Globus pallidus (tissue), 1 donor: Measurements from ENCODE around the gene PPP1R10.
A peak's percentile ranks its signal among the peaks of the same experiment; 100 is the strongest.
"Not testable (repeated sequence)": the region's sequence is repeated elsewhere in the genome, so short reads cannot be mapped to it uniquely, and the experiment has no call there.

Experiments used
- DNase-seq: peaks from one replicate; pipeline ENCODE4 v3.0.0-alpha.2; 2015; ENCODE audit warnings: low spot score

The PPP1R10 gene

DNA sequence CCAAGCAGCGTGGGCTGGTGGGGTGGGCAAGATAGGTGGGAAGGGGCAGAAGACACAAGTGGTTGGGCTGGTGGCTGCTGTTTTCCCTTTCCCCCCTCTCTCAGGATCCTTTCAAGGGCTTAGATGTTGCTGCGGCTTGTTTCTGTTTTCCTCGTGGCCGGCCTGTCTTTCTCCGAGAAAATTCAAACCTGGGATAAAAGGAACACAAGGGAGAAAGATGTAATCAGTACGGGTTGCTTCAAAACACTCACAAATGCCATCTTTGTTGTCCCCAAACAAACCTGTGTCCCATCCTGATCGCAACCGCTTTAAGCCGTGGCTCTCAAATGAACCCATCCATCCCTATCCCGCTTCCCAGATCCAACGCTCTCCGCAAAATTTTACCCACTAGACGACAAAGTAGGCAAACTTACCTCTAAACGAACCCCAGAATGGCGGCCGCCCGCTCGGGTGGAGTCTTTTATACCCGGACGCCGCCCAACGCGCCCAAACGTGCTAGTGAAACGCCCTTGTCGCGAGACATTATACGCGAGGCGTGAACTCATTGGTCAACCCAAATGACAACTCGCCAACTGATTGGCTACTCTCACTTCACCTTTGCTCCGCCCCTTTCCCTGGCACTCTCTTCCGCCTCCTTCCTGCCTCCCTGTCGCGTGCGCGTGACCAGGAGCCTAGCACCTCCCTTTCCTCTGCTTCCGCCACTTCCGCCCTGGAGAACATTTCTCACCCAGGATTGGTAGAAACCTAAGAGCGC lies at the start of gene PPP1R10:
TSS of gene PPP1R10 (minus strand) at position 433 of the 754 bp plus-strand sequence. CDS start 7,299 bp downstream, outside the sequence.
- DNase-seq = peak; percentile 100

DNA sequence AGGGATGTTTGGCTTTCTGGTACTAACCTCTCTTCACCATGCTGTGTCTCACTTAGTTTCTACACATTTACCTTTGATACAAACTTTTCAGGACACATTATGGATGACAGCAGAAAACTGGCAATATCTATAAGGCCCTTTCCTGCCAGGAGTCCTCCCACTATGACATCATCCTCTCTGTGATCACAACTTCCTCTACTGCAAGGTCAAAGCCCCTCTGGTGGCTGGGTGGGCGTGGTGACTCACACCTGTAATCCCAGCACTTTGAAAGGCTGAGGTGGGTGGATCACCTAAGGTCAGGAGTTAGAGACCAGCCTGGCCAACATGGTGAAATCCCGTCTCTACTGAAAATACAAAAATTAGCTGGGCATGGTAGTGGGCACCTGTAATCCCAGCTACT lies 49.3 kb upstream of the PPP1R10 start:
- not testable (repeated sequence) for DNase-seq

DNA sequence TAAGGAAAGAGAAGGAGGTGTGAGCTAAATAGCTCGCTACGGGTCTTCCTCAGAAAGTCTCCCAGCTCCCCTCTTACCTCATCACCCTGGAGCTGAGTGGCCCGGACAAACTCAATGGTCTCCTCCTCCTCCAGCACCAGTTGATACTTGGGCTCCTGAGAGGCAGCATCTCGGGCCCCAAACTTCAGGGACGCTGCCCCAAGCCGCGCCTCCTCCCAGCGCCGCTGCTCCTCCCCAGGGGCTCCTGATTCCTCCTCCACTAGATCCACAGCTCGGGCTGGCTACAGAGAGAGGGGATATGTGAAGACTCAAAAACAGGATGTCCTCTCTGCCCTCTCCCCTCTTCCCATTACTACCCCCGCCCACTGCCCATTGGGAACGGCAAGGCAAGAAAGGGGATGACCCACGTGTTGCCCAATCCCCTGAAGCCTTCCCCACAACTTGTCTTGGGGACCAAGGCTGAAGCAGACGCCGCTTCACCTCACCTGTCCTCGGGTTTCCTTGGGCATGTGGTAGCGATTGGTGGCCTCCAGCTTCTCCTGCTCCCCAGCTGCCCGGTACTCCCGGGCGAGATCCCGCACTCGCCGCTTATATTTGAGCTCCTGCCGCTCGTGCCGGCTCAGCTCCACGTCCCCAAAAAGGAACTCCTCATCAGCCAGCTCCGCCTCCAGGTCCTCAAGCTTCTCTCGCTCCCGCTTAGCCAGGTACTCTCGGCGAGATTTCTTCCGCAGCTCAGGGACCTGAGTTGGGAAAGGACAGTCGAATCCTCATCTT lies 48.1 kb upstream of the PPP1R10 start:
- DNase-seq = no peak

DNA sequence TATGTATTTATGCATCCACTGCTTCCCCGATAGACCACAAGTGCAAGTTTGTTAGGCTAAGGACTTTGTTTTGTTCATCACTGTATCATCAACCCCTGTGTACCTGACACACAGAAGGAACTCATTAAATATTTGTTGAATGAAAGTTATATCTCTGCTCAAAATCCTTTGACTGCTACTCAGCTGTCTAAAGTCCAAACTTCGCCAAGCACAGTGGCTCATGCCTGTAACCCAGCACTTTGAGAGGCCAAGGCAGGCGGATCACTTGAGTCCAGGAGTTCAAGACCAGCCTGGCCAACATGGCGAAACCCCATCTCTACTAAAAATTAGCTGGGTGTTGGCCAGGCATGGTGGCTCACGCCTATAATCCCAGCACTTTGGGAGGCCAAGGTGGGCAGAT lies 40.9 kb upstream of the PPP1R10 start:
- DNase-seq = not testable (repeated sequence)

DNA sequence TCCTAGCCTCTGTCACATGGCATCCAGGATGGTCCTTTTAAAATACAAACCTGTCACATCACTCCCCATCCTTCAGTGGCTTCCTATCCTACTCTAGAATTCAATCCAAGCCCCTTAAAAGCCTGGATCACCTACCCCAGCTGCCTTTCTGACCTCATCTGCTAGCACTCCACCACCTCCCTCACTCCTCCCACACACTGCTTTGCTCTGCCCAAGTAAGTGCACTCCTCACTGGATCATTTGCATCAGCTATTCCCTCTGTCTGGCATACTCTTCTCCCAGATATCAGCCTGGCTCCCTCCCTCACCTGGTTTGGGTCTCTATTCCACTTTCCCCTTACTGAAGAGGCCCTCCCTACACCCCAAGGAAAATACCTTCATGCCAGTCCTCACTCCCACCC lies 40.4 kb upstream of the PPP1R10 start:
- no peak for DNase-seq

DNA sequence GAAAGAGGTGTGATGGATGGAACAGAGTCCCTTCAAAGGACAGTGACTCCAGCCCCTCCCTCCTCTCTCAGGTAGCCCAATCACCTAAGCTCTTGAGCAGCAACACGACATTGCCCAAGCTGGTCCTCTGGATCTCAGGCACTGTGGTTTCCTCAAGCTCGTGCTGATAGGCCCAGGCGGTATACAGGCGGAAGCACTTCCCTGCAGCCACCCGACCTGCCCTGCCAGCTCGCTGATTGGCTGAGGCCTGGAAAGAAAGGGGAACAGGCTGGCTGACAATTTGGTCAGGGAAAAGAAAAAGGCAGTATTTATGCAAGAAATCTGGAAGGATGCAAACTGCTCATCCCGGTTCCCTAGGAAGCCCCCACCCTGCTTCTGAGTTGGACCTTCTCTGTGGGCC lies 39.5 kb upstream of the PPP1R10 start:
- no peak for DNase-seq

DNA sequence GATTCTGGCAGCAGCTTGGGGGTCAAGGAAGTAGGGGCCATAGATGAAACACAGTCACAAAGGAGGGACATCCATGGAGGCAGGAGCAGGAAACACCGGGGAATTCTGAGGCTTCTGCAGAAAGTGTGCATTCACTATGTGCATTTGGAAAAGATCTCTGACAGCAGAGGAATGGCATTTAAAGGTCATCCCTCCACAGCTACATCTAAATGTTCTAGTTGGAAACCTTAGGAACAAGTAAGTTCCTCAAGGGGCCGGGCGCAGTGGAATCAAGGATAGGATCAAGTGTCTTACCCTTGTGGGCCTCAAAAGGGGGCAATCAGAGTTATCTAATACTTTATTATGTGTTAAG lies 38.7 kb upstream of the PPP1R10 start:
- no peak for DNase-seq

DNA sequence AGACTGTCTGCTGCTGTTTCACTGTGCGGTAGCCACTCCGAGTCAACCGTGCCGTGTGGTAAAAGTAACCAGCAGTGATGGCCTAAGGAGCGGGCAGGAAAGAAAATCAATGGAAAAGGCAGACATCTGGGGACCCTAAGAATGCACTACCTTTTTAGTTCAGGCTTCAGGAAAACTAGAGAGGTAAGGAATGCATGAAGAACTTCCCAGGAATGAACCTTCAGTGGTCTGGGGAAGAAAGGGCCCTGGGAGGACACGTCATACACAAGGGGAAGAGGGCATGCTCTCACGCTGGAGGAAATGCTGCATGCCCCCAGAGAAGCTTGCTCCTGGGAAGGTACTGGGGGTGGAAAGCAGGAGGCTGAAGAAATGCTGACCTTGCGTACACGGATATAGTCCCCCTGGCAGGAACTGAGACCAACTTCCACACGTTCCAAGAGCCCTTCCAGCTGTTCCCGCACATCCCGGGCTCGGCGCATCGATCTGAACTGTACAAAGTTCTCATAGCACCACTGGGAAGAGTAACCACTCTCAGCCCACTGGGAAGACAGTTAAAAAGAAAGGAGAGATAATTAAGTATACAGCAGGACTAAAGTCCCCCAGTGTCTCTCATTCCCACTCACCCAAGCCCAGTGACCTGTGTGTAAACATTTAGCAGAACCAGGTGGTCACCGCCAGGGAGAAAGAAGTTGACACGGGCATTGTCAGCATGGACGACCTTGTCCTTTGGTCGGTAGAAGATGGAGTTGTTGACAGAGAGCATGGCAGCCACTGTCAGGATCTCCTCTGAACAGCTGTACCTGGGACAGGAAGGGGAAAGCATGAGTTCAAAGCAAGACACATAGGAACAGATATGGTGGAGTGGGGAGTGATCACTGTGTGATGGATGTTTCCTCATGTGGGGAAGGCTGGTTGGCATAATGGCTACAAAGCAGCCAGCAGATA lies 38.0 kb upstream of the PPP1R10 start:
- DNase-seq = no peak

DNA sequence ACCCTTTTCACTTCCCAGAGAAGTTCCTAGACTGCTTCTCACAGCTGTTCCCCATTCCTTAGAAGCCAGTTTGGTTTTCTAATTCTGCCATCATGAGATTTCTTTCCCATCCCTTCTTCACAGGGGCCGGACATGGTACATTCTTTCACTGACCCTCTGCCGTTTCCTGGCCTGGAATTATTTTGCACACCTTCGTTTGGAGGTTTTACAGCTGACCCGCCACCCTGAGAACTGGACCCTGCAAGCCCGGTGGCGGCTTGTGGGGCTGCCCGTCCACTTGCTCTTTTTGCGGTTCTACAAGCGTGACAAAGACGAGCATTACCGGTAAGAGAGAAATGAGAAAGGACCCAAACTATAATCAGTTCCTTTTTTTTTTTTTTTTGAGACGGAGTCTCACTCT lies 34.1 kb upstream of the PPP1R10 start:
- no peak for DNase-seq

DNA sequence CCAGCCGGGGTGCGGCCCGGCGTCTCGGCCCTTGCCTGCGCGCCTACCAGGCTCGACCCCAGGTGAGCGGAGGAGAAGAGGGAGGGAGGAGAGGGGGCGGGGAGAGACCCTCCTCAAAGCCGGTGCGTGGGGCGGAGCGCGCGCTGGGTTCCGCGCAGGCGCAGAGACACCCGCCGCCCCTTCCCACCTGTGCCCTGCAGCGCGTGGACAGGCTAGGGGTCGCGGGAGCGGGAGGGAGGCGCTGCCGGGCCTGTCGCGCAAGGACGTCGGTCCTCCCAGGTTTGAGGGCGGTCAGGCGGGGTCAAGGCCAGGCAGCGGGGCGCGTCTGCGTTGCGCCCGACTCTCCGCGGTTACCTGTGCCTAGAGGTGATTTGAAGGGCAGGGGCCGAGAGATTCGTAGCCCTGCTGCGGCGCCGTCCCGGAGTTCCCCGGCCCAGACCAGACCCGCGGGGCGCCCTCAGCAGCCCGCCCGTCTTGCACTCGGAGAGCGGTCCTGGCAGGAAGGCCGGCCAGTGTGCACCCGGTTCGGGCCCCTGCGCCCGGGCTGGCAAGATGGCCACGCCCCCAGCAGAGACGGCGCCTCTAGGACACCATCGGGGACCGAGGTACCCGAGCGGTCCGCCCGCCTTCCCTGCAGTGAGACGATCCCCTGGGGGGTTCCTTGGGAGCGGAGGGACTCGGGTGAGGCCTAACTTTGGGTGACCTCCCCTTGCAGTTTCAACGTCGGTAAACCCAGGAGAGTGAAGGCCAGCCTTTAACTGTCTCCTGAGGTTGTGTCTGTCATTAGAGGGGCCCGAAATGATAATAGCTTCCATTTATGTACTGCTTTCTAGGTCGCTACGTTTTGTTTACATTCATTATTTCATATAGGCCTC lies 30.4 kb upstream of the PPP1R10 start:
- DNase-seq = peak; percentile 47

DNA sequence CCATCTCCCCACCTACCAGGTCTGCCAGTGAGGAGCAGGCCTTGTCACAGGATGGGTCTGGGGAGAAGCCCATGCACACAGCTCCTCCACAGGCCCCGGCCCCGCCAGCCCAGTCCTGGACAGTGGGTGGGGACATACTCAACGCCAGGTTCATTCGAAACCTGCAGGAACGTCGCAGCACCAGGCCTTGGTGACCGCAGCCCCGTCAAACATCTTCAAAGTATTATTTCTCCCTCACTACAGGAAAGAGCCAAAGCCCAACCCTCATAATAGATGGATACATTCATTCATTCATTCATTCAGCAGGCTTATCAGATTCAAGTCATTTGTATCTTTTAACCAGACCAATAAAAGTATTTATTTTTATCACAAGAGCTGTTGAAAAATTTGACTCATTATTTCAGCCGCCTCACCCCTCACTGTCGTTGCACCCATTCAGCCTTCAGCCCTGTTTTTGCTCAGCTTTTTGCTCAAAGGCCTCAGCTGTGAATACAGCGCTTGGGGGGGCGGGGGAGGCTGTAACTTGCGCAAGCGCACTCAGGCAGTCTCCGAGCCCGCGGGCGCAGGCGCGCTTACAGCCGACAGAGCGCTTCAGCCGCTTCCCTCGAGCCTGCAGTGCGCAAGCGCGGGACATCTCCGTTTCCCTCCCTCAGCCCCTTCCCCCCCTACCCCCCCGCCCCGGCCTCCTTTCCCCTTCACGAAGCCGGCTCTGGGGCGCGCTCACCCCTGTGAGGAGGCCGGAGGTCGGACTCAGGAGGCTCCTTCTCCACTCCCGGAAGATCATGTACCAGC lies 29.6 kb upstream of the PPP1R10 start, which contains the start of gene C6orf136:
TSS of gene C6orf136 (plus strand) at position 684 of the 792 bp plus-strand sequence. CDS start at position 783, 99 bp downstream.
- DNase-seq = peak; percentile 94

DNA sequence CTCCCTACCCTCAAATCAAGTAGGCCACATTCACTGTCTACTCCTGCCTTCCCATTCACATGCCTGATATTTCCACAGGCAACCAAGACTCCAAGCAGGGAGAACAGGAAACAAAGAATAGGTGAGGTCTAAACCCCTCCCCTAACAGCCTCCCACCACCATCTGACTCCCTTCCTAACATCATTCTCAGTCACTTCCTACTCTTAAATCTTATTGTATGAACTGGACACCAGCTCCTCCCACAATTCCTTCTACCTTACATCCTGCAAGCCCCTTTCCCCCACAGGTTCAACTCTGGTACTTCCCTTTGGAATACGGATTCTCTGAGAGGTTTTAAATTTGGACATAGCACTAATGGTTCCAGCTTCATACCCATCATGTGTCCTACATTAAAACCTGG lies 28.9 kb upstream of the PPP1R10 start:
- DNase-seq = no peak

DNA sequence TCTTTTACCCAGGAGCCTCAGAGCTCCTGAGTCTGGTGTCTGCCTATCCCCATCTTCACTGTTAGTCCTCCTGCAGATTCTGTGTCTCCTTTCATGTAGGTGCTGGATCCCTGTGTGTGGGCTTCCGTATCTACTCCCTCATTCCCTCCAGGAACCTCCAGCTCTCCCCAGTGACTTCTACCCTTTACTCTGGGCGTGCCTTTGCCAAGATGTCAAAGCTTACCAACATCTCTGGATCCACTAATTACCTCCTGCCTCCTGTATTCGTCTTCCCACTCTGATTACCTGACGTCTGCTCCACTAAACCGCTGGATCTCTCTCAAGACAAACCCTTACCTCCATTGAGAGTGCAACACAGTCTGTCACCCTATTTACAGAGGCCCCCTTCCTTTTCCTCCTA lies 27.7 kb upstream of the PPP1R10 start:
- DNase-seq = no peak

DNA sequence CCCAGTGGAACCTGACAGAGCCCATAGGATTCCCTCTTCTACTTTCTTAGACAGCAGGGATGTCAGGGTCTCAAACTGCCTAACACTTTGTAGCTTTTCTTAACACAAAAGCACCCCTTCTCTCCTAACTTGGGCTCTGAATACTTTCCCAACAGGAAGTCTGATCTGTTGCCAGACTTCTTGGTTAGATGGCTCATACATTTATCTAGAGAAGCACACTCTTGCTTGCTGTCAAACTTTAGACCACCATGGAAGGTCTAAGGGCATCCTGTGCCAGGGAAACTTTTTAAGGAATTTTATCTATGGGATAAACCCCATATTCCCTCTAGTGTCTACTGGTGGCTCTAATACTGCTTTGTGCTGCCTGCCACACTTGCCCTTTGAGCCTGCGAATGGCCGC lies 26.6 kb upstream of the PPP1R10 start:
- no peak for DNase-seq

DNA sequence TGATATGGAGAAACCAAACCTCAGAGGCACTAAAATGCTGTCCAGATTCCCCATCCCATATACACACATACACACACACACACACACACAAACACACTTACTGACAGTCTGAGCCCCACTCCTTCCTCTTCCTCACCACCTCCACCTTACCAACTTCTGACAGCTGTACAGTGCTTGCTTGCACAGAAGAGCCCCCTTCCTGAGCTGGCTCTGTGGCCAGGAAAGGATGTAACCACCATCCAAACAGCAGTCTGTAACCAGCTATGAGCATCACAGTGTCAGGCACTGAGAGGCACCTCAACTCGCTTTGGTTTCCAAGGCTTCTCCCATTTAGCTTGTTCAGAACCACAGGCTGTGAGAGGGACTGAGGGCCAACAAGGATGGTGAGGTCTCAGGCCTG lies 24.0 kb upstream of the PPP1R10 start:
- no peak for DNase-seq

DNA sequence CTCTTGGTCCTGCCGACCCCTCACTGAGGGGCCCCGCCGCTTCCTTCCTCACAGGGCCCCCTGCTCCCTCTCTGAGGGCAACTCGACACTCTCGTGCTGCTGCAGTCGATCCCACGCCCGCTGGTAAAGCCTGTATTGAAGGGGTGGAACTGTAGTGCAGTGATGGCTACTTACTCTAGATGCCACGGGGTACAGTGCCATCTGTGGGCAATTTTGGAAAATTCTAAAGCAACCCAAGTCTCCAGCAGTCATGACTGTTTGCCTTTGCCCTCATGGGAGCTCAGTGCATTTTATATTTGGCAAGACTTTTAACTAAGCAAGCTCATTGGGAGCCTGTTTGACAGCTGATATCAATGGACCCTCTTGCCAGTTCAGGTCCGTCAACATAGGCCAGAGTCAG lies 23.4 kb upstream of the PPP1R10 start:
- no peak for DNase-seq

DNA sequence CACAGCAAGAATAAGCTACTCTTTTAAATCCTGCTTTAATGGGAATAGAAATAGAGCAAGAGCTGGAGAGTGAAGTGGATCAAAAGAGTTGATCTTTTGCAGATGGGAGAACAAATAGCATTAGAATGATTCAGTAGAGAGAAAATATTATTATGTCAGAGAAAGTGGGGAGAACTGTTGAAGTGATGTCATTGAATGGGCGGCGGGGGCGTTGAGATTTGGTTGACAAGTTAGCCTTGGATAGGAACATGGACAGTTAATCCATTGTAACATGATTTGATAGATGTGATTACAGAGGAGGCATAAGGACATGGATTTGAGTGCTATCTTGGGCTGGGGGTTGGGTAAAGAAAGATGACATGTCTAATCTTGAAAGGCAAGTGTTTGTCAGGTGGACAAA lies 18.8 kb upstream of the PPP1R10 start:
- DNase-seq = no peak

DNA sequence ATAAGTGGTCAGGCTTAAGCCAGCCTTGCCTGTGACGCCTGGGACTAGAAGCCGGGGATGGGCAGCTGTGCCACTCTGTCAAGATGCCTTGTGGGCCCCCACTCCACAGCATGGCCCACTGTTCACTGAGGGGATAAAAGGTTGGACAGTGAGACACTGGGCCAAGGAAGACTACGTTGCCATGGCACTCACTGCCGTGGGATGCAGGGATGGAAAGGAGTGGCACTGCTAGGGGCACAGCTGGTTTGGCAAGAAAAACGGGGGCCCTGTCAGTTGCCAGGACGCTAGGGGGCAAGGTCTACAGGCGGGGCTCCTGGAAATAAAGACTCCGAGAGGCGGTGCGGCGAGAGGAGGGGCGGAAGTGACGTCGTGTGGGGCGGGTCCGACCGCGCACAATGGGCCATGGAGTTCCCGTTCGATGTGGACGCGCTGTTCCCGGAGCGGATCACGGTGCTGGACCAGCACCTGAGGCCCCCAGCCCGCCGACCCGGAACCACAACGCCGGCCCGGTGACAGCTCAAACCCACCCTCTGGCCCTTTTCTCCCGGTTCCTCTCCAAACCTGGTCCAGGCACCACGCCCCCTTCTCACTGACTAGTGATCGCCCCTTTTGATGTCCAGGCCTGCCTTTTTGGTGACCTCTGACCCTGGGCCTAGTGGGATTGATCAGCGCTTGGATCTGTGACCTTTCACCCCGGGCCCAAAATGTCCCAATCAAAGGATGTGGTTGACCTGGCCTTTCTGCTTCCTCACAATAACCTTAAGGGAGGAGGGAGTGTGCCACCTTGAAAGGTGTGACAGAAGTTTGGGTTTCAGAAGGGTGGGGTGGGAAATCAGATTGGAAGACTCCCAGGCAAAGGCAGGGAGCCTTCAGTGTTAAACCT lies 9.7 kb upstream of the PPP1R10 start, which contains the start of gene ATAT1:
TSS of gene ATAT1 (plus strand) at position 391 of the 883 bp plus-strand sequence.
- peak; percentile 90 for DNase-seq

DNA sequence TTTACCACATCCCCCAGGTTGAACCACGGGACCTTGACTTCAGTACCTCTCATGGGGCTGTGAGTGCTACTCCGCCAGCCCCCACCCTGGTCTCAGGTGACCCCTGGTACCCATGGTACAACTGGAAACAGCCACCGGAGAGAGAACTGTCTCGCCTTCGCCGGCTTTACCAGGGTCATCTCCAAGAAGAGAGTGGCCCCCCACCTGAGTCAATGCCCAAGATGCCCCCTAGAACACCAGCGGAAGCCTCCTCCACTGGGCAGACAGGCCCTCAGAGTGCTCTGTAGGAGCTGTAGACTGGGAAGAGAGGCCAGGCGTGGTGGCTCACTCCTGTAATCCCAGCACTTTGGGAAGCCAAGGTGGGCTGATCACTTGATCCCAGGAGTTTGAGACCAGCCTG lies 8.5 kb upstream of the PPP1R10 start:
- no peak for DNase-seq
